ENCODE data around the gene ERBB4.

Gene ERBB4

GRCh38 chr2:212156088-212156487 lies 382.5 kb downstream of the ERBB4 start:
- H3F3A ChIP-seq (ENCODE audit: low read depth), result no peaks in the 10 kb centered on the region
- no peaks in the 10 kb centered on the region for H3K9me2 ChIP-seq (replicated peaks; ENCODE audit: low read depth, low read length)
- TF ChIP-seq, protein P1, sequence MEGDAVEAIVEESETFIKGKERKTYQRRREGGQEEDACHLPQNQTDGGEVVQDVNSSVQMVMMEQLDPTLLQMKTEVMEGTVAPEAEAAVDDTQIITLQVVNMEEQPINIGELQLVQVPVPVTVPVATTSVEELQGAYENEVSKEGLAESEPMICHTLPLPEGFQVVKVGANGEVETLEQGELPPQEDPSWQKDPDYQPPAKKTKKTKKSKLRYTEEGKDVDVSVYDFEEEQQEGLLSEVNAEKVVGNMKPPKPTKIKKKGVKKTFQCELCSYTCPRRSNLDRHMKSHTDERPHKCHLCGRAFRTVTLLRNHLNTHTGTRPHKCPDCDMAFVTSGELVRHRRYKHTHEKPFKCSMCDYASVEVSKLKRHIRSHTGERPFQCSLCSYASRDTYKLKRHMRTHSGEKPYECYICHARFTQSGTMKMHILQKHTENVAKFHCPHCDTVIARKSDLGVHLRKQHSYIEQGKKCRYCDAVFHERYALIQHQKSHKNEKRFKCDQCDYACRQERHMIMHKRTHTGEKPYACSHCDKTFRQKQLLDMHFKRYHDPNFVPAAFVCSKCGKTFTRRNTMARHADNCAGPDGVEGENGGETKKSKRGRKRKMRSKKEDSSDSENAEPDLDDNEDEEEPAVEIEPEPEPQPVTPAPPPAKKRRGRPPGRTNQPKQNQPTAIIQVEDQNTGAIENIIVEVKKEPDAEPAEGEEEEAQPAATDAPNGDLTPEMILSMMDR (conservative IDR thresholded peaks at IDR 0.05; ENCODE audit: low read length), result no peak
- TF ChIP-seq EZH2phosphoT487 (IDR thresholded peaks at IDR 0.05; ENCODE audit: borderline replicate concordance), result no peak
- no peak overlapping the region for H3K4me3 ChIP-seq (ENCODE audit: low read length, poor library complexity, severe bottlenecking)
- H3K27me3 ChIP-seq (ENCODE audit: insufficient read depth, low read length, poor library complexity, severe bottlenecking), result no peaks in the 10 kb centered on the region
- H3K9ac ChIP-seq (ENCODE audit: low read depth, low read length, poor library complexity, severe bottlenecking), result no peak overlapping the region
- H3K79me2 ChIP-seq (ENCODE audit: insufficient read depth, low read length), result no peaks in the 10 kb centered on the region
- no peaks in the 10 kb centered on the region for H3K36me3 ChIP-seq (ENCODE audit: insufficient read depth, low read length)
- H3K4me2 ChIP-seq (ENCODE audit: low read depth, low read length, poor library complexity, severe bottlenecking), result no peak overlapping the region
- H2AFZ ChIP-seq (ENCODE audit: low read length), result no peak overlapping the region
- H3K9me3 ChIP-seq (ENCODE audit: insufficient read depth, low read depth, low read length), result no peaks in the 10 kb centered on the region
- no peaks in the 10 kb centered on the region for H3K4me1 ChIP-seq (ENCODE audit: insufficient read depth, low read length, poor library complexity, severe bottlenecking)
- H4K20me1 ChIP-seq (ENCODE audit: insufficient read depth, low read length, poor library complexity, severe bottlenecking), result no peaks in the 10 kb centered on the region

GRCh38 chr2:212154477-212154878 lies 384.1 kb downstream of the ERBB4 start:
- no peaks in the 10 kb centered on the region for H3K27me3 ChIP-seq (ENCODE audit: insufficient read depth, low read length, poor library complexity, severe bottlenecking)
- H3K9ac ChIP-seq (ENCODE audit: low read depth, low read length, poor library complexity, severe bottlenecking), result no peak overlapping the region
- H3F3A ChIP-seq (ENCODE audit: low read depth), result no peaks in the 10 kb centered on the region
- H3K36me3 ChIP-seq (ENCODE audit: insufficient read depth, low read length), result no peaks in the 10 kb centered on the region
- H3K4me2 ChIP-seq (ENCODE audit: low read depth, low read length, poor library complexity, severe bottlenecking), result no peak overlapping the region
- H3K9me2 ChIP-seq (replicated peaks; ENCODE audit: low read depth, low read length), result no peaks in the 10 kb centered on the region
- no peaks in the 10 kb centered on the region for H3K9me3 ChIP-seq (ENCODE audit: insufficient read depth, low read depth, low read length)
- H3K4me3 ChIP-seq (ENCODE audit: low read length, poor library complexity, severe bottlenecking), result no peak overlapping the region
- no peaks in the 10 kb centered on the region for H3K4me1 ChIP-seq (ENCODE audit: insufficient read depth, low read length, poor library complexity, severe bottlenecking)
- no peaks in the 10 kb centered on the region for H4K20me1 ChIP-seq (ENCODE audit: insufficient read depth, low read length, poor library complexity, severe bottlenecking)
- H3K79me2 ChIP-seq (ENCODE audit: insufficient read depth, low read length), result no peaks in the 10 kb centered on the region
- TF ChIP-seq, protein P1 (conservative IDR thresholded peaks at IDR 0.05; ENCODE audit: low read length), result no peak
- no peak for TF ChIP-seq EZH2phosphoT487 (IDR thresholded peaks at IDR 0.05; ENCODE audit: borderline replicate concordance)
- H2AFZ ChIP-seq (ENCODE audit: low read length), result peak overlapping the region; percentile 48

- Histone ChIP-seq H3K4me1 (ENCODE audit: insufficient read depth, low read length, poor library complexity, severe bottlenecking) (no peaks in the 10 kb centered on the region), H3F3A (ENCODE audit: low read depth) (no peaks in the 10 kb centered on the region), H3K4me2 (ENCODE audit: low read depth, low read length, poor library complexity, severe bottlenecking) (no peak overlapping the region), H3K9ac (ENCODE audit: low read depth, low read length, poor library complexity, severe bottlenecking) (no peak overlapping the region), H3K27me3 (ENCODE audit: insufficient read depth, low read length, poor library complexity, severe bottlenecking) (no peaks in the 10 kb centered on the region), H2AFZ (ENCODE audit: low read length) (no peak overlapping the region; the same call in 1 of the 2 replicates), H4K20me1 (ENCODE audit: insufficient read depth, low read length, poor library complexity, severe bottlenecking) (no peaks in the 10 kb centered on the region), H3K9me3 (ENCODE audit: insufficient read depth, low read depth, low read length) (no peaks in the 10 kb centered on the region), H3K36me3 (ENCODE audit: insufficient read depth, low read length) (no peaks in the 10 kb centered on the region), H3K4me3 (ENCODE audit: low read length, poor library complexity, severe bottlenecking) (no peak overlapping the region), H3K79me2 (ENCODE audit: insufficient read depth, low read length) (no peaks in the 10 kb centered on the region), H3K9me2 (replicated peaks; ENCODE audit: low read depth, low read length) (no peaks in the 10 kb centered on the region)
- TF ChIP-seq EZH2phosphoT487 (IDR thresholded peaks at IDR 0.05; ENCODE audit: borderline replicate concordance), result no peak
- TF ChIP-seq, protein P1 (conservative IDR thresholded peaks at IDR 0.05; ENCODE audit: low read length), result no peak
Measured at GRCh38 chr2:212153923-212154322, 384.7 kb downstream of the ERBB4 start.
